Kidney (tissue), 14 donors: Measurements from ENCODE around the gene SPATA6L. TPM values are rescaled to one million over a fixed set of nuclear protein-coding genes. Genes with fewer than 3 reads are reported as not detected.

Experiments
- DNase-seq, 5 donors: peaks; one replicate each; pipeline ENCODE4 v3.0.0-alpha.2; 2013 to 2020
- FAIRE-seq: peaks from 2 replicates; lab custom pipeline; 2012; peaks lifted over from hg19 to GRCh38; lab: Jason Lieb, UNC
- H3K27ac ChIP-seq, 2 donors: one replicate each; pipeline ENCODE4 v1.7.0; 2013; ENCODE audit warnings: low read depth in 2 of 2, low read length in 2 of 2, inconsistent platforms in 1 of 2
- H3K27me3 ChIP-seq: one replicate; pipeline ENCODE4 v1.7.1; 2013; ENCODE audit warnings: low read length, inconsistent platforms; ENCODE audit not compliant: control insufficient read depth, insufficient read depth
- H3K36me3 ChIP-seq, 3 donors: one replicate each; pipeline versions ENCODE4 v1.7.0 to v1.7.1; 2013; ENCODE audit warnings: low read length in 3 of 3, control low read depth in 1 of 3, inconsistent platforms in 1 of 3; ENCODE audit not compliant: insufficient read depth in 3 of 3, control insufficient read depth in 2 of 3
- H3K4me1 ChIP-seq, 3 donors: one replicate each; pipeline versions ENCODE4 v1.7.0 to v1.7.1; 2013; ENCODE audit warnings: low read length in 3 of 3, inconsistent platforms in 1 of 3, low read depth in 1 of 3; ENCODE audit not compliant: control insufficient read depth in 2 of 3, insufficient read depth in 2 of 3
- H3K4me3 ChIP-seq, 3 donors: one replicate each; pipeline versions ENCODE4 v1.7.0 to v1.8.1; 2013; ENCODE audit warnings: low read length in 3 of 3, control low read depth in 1 of 3, inconsistent platforms in 1 of 3
- H3K9ac ChIP-seq, 3 donors: one replicate each; pipeline versions ENCODE4 v1.7.0 to v1.7.1; 2013; ENCODE audit warnings: low read length in 3 of 3, control low read depth in 1 of 3, inconsistent platforms in 1 of 3
- H3K9me3 ChIP-seq, 3 donors: one replicate each; pipeline versions ENCODE4 v1.7.0 to v1.7.1; 2013; ENCODE audit warnings: low read length in 3 of 3, control low read depth in 1 of 3, inconsistent platforms in 1 of 3; ENCODE audit not compliant: control insufficient read depth in 2 of 3, insufficient read depth in 1 of 3
- CTCF ChIP-seq: IDR thresholded peaks from 3 replicates; pipeline ENCODE4 v1.5.1; 2012; ENCODE audit warnings: mild to moderate bottlenecking, moderate library complexity, borderline replicate concordance; ENCODE audit not compliant: insufficient read depth; ENCODE audit errors: extremely low read depth
- intact Hi-C: fragments of 100-400 bp; cut with DNase I; formaldehyde crosslinking; loops from one replicate; pipeline ENCODE4 v1.11.1; 2022
- polyA plus RNA-seq: library from polyadenylated mRNA; stranded (reverse); fragments of 350-450 nt; fragmentation: Illumina TruSeq; extraction: RNeasy Lipid Tissue Mini Kit (QIAGEN cat#74804); gene quantifications from one replicate; pipeline ENCODE4 v1.2.3, GENCODE V29; 2014; ENCODE audit warnings: low read depth, low replicate concordance; ENCODE audit not compliant: insufficient read depth
- total RNA-seq: library from RNA; stranded (reverse); fragmentation: NEBNext Ultra II Directional; extraction: Animal tissue kit (Norgen Biotek cat#: 25700); gene quantifications from one replicate; pipeline ENCODE4 v1.2.1, GENCODE V29; 2021
- donor health status: control.
- donor health status: control.
- donor health status: control.
- donor health status: control.
- donor health status: control.
- donor health status: DM: yes; HTN: yes; CAD: no.
- donor health status: Normal renal cell carcinoma (clear cell type).

Gene SPATA6L
- total and polyA plus RNA-seq, 2 donors from 2014 or later, result 1.5 to 15.1 TPM

DNA sequence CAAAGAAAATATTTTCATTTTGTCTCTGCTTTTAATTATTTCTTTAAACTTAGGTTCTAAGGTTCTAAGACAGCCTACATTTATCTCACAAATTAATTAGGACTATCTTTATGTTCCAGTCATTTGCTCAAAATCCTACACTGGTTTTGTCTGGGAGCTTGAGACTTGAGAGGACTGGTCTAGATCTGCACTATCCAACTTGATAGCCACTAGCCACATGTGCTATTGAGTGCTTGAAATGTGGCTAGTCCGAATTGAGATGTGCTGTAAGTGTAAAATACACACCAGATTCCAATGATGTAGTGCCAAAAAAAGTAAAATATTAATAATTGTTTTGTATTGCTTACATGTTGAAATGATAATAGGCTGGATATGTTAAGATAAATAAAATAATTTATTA, 20.3 kb upstream of the SPATA6L start:
- no peak for TF ChIP-seq CTCF
- FAIRE-seq (no peak), DNase-seq (no peak)
- H3K36me3 ChIP-seq, result peaks cover 2 to 31% (median 9%) of the 10 kb centered on the region in 3 donors
- H3K9ac ChIP-seq, result no peak overlapping the region
- no peaks in the 10 kb centered on the region for H3K9me3 ChIP-seq
- no peak overlapping the region for H3K4me3 ChIP-seq
- H3K4me1 ChIP-seq, result no peaks in the 10 kb centered on the region
- H3K27me3 ChIP-seq, result no peaks in the 10 kb centered on the region
- no peak overlapping the region for H3K27ac ChIP-seq
- intact Hi-C loops, result no loop called here

GRCh38 chr9:4686112-4686511, 19.8 kb upstream of the SPATA6L start:
- intact Hi-C loops, result no loop called here
- no peak for FAIRE-seq
- TF ChIP-seq CTCF, result no peak

GRCh38 chr9:4684820-4685219, 18.5 kb upstream of the SPATA6L start:
- intact Hi-C loops, result no loop called here

More at GRCh38 chr9:4686112-4686511, 19.8 kb upstream of the SPATA6L start:
- Histone ChIP-seq H3K27ac (no peak overlapping the region), H3K9me3 (no peaks in the 10 kb centered on the region), H3K36me3 (peaks cover 2 to 28% (median 7%) of the 10 kb centered on the region in 3 donors), H3K4me3 (no peak overlapping the region), H3K9ac (no peak overlapping the region), H3K27me3 (no peaks in the 10 kb centered on the region), H3K4me1 (peaks cover 0 to 4% (median 3%) of the 10 kb centered on the region in 3 donors)
- no peak for DNase-seq

More at GRCh38 chr9:4684820-4685219, 18.5 kb upstream of the SPATA6L start:
- H3K9me3 ChIP-seq, result no peaks in the 10 kb centered on the region
- no peak overlapping the region for H3K27ac ChIP-seq
- no peaks in the 10 kb centered on the region for H3K27me3 ChIP-seq
- DNase-seq (no peak), FAIRE-seq (no peak)
- TF ChIP-seq CTCF, result no peak
- peaks cover 2 to 15% (median 7%) of the 10 kb centered on the region in 3 donors for H3K36me3 ChIP-seq
- no peak overlapping the region for H3K9ac ChIP-seq
- H3K4me1 ChIP-seq, result peaks cover 3 to 14% (median 11%) of the 10 kb centered on the region in 3 donors
- H3K4me3 ChIP-seq, result no peak overlapping the region
